ENCODE data around the gene ITGB6.

ITGB6 gene

GRCh38 chr2:160201849-160202539, 1.9 kb upstream of the ITGB6 start:
- Histone ChIP-seq H3K27me3 (ENCODE audit: insufficient read depth, poor library complexity, severe bottlenecking) (no peaks in the 10 kb centered on the region), H3K4me3 (replicated peaks; ENCODE audit: insufficient read depth, low read length) (no peak overlapping the region), H3K27ac (replicated peaks) (no peak overlapping the region)
- no peak for TF ChIP-seq REST (IDR thresholded peaks at IDR 0.05; ENCODE audit: insufficient replicate concordance, low read depth)
- TF ChIP-seq GABPA (IDR thresholded peaks at IDR 0.05; ENCODE audit: low read depth) = no peak
- TF ChIP-seq CTCF (IDR thresholded peaks at IDR 0.05; ENCODE audit: insufficient read depth, low read length) = no peak
- no peak for TF ChIP-seq POLR2AphosphoS5 (IDR thresholded peaks at IDR 0.05; ENCODE audit: low read depth)
- no peak for TF ChIP-seq SPI1 (IDR thresholded peaks at IDR 0.05; ENCODE audit: borderline replicate concordance, low read depth)
- DNase-seq (ENCODE audit: low read depth in 1 of 2, low spot score in 1 of 2) = no peak

GRCh38 chr2:160200921-160201320, 849 bp upstream of the ITGB6 start:
- H3K4me3 ChIP-seq (replicated peaks; ENCODE audit: insufficient read depth, low read length) = no peak overlapping the region
- no peak for DNase-seq (ENCODE audit: low read depth in 1 of 2, low spot score in 1 of 2)
- H3K27me3 ChIP-seq (ENCODE audit: insufficient read depth, poor library complexity, severe bottlenecking) = no peaks in the 10 kb centered on the region
- H3K27ac ChIP-seq (replicated peaks) = no peak overlapping the region
- TF ChIP-seq REST (IDR thresholded peaks at IDR 0.05; ENCODE audit: insufficient replicate concordance, low read depth) = no peak
- TF ChIP-seq POLR2AphosphoS5 (IDR thresholded peaks at IDR 0.05; ENCODE audit: low read depth) = no peak
- TF ChIP-seq SPI1 (IDR thresholded peaks at IDR 0.05; ENCODE audit: borderline replicate concordance, low read depth) = no peak
- no peak for TF ChIP-seq CTCF (IDR thresholded peaks at IDR 0.05; ENCODE audit: insufficient read depth, low read length)
- no peak for TF ChIP-seq GABPA (IDR thresholded peaks at IDR 0.05; ENCODE audit: low read depth)

GRCh38 chr2:160199053-160199452, 1.0 kb downstream of the ITGB6 start:
- no peak overlapping the region for H3K4me3 ChIP-seq (replicated peaks; ENCODE audit: insufficient read depth, low read length)
- DNase-seq (ENCODE audit: low read depth in 1 of 2, low spot score in 1 of 2) = no peak
- H3K27ac ChIP-seq (replicated peaks) = no peak overlapping the region
- no peaks in the 10 kb centered on the region for H3K27me3 ChIP-seq (ENCODE audit: insufficient read depth, poor library complexity, severe bottlenecking)
- no peak for TF ChIP-seq REST (IDR thresholded peaks at IDR 0.05; ENCODE audit: insufficient replicate concordance, low read depth)
- TF ChIP-seq GABPA (IDR thresholded peaks at IDR 0.05; ENCODE audit: low read depth) = no peak
- no peak for TF ChIP-seq CTCF (IDR thresholded peaks at IDR 0.05; ENCODE audit: insufficient read depth, low read length)
- TF ChIP-seq SPI1 (IDR thresholded peaks at IDR 0.05; ENCODE audit: borderline replicate concordance, low read depth) = no peak
- TF ChIP-seq POLR2AphosphoS5 (IDR thresholded peaks at IDR 0.05; ENCODE audit: low read depth) = no peak
